Measurements from ENCODE around the gene EPS8.
"Not testable (repeated sequence)": the region's sequence is repeated elsewhere in the genome, so short reads cannot be mapped to it uniquely, and the experiment has no call there.

The EPS8 gene

DNA sequence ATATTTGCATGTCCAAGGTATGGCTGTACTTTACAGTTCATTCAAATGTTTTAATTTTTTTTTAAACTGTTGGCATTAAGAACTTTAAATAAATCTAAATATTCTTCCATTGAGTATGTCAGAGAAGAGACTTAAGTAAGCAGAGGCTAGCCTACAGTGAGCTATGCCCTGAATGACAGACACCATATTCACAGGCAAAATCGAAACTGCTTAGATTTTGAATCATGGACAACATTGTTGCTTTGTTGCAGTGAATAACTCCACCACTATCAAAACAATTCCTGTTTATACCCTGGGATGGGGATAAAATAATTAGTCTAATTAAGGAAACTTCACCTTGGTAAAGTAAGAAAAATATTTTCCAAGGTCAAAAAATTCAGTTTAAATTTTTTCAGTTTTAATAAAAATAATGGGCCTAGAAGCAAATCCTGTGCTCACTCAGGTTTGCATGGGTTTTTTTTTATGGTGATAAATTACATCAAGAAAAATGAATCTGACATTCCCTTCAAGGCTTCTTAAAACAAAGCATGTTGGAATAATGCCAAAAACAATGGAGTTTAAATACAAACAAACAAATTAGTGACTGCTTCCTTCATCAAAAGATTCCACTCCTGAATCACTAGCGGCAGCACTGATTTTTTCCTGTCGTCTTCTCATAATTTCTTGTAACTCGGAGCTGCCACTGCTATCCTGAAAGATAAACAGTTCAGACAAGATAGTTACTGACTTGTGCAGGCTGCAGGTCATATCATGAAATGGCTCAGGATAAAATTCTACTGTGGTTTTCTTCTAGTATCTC is 168.2 kb downstream of the EPS8 start:
- no peak overlapping the region for H3K4me3 ChIP-seq (ENCODE audit: low read depth, low read length)
- peak; percentile 61 for DNase-seq (ENCODE audit: low read depth)
- TF ChIP-seq, protein P1, sequence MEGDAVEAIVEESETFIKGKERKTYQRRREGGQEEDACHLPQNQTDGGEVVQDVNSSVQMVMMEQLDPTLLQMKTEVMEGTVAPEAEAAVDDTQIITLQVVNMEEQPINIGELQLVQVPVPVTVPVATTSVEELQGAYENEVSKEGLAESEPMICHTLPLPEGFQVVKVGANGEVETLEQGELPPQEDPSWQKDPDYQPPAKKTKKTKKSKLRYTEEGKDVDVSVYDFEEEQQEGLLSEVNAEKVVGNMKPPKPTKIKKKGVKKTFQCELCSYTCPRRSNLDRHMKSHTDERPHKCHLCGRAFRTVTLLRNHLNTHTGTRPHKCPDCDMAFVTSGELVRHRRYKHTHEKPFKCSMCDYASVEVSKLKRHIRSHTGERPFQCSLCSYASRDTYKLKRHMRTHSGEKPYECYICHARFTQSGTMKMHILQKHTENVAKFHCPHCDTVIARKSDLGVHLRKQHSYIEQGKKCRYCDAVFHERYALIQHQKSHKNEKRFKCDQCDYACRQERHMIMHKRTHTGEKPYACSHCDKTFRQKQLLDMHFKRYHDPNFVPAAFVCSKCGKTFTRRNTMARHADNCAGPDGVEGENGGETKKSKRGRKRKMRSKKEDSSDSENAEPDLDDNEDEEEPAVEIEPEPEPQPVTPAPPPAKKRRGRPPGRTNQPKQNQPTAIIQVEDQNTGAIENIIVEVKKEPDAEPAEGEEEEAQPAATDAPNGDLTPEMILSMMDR (conservative IDR thresholded peaks at IDR 0.05; ENCODE audit: low read depth, low read length): no peak

DNA sequence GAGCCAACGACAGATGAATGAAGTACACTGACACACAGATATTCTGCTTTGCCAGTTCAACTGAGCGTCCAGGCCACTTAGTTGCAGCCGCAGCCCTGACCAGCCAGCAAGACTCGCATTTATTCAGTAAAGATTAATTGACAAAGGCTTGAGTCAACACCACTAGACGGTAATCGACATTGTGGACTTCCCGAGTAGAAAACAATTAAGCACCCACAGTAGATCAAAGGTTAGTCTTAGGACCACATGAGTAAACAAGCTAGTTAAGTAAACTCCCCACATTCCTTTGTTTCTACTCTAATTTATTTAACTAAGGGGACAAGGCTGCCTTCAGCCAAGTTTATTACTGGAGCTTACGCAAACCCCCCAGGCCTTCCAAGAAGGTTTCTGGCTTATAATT is 172.7 kb downstream of the EPS8 start:
- not testable (repeated sequence) for DNase-seq (ENCODE audit: low read depth); H3K4me3 ChIP-seq (ENCODE audit: low read depth, low read length)

DNA sequence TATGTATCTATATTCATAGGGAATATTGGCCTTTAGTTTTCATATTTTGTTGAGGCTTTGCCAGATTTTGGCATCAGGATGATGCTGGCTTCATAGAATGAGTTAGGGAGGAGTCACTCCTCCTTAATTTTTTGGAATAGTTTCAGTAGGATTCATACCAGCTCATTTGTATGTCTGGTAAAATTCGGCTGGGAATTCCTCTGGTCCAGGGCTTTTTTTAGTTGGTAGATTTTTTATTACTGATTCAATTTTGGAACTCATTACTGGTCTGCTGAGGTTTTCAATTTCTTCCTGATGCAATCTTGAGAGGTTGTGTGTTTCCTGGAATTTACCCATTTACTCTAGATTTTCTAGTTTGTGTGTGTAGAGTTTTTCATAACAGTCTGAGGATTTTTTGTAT is 175.2 kb downstream of the EPS8 start:
- no peak overlapping the region for H3K4me3 ChIP-seq (ENCODE audit: low read depth, low read length)
- no peak for DNase-seq (ENCODE audit: low read depth)
- TF ChIP-seq, protein P1 (conservative IDR thresholded peaks at IDR 0.05; ENCODE audit: low read depth, low read length): no peak

DNA sequence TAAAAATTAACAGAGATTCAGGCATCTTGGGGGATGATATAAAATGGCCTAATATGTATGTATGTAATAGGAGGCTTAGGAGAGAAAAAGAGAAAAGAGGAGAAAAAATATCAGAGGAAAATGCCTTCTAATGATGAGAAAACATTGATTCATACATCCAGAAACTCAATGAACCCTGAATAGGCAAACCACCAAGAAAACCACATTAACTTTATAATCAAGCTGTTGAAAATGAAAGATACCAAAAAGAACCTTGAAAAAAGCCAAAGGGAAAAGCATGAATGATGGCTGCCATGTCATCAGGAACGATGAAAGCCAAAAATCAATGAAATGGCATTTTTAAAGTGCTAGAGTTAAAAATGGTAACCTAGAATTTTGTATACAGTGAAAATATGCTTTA is 180.2 kb downstream of the EPS8 start:
- H3K4me3 ChIP-seq (ENCODE audit: low read depth, low read length): no peak overlapping the region
- TF ChIP-seq, protein P1 (conservative IDR thresholded peaks at IDR 0.05; ENCODE audit: low read depth, low read length): no peak
- DNase-seq (ENCODE audit: low read depth): no peak

DNA sequence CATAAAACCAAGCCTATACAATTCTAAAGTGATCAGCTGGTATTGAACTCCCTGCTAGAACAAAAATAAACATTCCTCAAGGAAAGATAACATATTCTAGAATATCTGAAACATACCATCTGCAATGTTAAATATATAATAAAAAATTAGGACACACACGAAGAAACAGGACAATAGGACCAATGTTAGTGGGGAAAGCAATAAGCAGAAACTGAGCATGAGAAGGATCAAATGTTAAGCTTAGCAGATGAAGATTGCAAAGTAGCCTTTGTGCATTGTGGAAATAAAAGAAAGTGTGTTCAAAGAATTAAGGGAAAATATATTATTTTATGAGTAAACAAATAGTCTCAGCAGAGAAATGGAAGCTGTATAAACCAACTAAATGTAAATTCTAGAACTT is 180.8 kb downstream of the EPS8 start:
- DNase-seq (ENCODE audit: low read depth): no peak
- H3K4me3 ChIP-seq (ENCODE audit: low read depth, low read length): no peak overlapping the region
- TF ChIP-seq, protein P1 (conservative IDR thresholded peaks at IDR 0.05; ENCODE audit: low read depth, low read length): no peak

DNA sequence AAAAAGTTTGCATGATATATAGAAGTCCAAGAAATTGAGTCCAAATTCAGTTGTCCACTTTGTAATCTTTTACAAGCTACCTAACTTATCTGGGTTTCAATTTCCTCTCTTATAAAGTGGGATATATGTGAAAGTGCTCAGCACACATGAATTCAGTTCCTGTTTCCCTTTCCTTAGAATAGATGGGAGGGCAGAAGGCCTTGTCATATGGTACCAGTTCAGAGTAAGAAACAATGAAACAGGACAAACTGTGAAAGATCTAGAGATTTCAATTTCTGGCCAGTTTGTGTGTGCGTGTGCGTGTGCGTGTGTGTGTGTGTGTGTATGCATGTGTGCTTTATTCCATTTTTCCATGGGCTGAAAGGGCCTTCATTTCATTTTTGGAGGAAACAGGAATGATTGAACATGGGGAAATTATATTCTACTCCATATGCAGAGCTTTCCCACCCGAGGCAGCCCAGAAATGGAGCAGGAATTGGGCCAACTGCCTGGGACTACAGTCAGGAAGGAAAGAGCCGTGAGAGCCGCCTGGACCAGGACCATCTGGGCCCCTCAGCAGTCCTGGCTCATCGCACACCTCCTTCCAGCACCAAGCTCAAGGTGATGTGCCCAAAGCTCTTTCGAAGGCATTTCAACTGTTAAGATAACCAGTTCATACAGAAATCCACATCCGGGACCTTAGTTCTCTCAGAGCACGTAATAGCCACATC is 183.2 kb downstream of the EPS8 start:
- H3K4me3 ChIP-seq (ENCODE audit: low read depth, low read length): no peak overlapping the region
- TF ChIP-seq, protein P1 (conservative IDR thresholded peaks at IDR 0.05; ENCODE audit: low read depth, low read length): no peak
- DNase-seq (ENCODE audit: low read depth): no peak

DNA sequence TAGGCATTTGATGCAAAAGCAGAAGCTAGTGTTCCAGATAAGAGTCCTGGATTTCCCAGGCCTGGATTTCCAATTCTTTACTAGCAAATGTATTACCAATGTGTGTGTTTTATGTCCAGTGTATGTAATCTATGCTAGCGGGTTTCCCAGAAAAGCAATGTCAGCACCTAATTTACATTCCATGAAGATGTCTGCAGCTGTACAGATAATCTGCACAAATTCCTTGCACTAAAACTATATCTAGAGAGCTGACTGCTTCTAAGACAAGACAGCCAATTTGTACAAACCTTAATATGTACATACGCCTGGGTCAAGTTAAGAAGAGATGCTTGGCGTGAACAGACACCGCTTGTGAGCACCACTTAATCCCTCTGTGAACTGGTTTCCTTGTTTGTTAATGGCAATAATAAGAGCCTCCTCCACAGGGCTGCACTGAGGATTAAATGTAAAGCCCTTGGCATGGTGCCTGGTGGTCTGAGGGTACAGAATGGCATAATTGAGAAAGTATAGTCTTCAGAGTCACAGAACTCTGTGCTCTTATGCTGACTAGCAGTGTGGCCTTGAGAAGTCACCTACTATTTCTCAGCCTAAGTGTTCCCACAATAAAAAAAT is 185.6 kb downstream of the EPS8 start:
- TF ChIP-seq, protein P1 (conservative IDR thresholded peaks at IDR 0.05; ENCODE audit: low read depth, low read length): no peak
- H3K4me3 ChIP-seq (ENCODE audit: low read depth, low read length): no peak overlapping the region
- no peak for DNase-seq (ENCODE audit: low read depth)

Measured in choroid plexus epithelial cell (primary cell).